ENCODE measurements around the gene RPS6KA2.

RPS6KA2 gene

GRCh38 chr6:166474721-166475565, 152.1 kb downstream of the RPS6KA2 start:
- H3K4me3 ChIP-seq (replicated peaks in 1 of 2; ENCODE audit: low read depth in 2 of 2, low read length in 2 of 2), result no peak overlapping the region
- no peak for DNase-seq (ENCODE audit: low read depth in 2 of 2)
- TF ChIP-seq, protein P1, sequence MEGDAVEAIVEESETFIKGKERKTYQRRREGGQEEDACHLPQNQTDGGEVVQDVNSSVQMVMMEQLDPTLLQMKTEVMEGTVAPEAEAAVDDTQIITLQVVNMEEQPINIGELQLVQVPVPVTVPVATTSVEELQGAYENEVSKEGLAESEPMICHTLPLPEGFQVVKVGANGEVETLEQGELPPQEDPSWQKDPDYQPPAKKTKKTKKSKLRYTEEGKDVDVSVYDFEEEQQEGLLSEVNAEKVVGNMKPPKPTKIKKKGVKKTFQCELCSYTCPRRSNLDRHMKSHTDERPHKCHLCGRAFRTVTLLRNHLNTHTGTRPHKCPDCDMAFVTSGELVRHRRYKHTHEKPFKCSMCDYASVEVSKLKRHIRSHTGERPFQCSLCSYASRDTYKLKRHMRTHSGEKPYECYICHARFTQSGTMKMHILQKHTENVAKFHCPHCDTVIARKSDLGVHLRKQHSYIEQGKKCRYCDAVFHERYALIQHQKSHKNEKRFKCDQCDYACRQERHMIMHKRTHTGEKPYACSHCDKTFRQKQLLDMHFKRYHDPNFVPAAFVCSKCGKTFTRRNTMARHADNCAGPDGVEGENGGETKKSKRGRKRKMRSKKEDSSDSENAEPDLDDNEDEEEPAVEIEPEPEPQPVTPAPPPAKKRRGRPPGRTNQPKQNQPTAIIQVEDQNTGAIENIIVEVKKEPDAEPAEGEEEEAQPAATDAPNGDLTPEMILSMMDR (IDR thresholded peaks at IDR 0.05; ENCODE audit: low read depth, low read length), result no peak

DNA sequence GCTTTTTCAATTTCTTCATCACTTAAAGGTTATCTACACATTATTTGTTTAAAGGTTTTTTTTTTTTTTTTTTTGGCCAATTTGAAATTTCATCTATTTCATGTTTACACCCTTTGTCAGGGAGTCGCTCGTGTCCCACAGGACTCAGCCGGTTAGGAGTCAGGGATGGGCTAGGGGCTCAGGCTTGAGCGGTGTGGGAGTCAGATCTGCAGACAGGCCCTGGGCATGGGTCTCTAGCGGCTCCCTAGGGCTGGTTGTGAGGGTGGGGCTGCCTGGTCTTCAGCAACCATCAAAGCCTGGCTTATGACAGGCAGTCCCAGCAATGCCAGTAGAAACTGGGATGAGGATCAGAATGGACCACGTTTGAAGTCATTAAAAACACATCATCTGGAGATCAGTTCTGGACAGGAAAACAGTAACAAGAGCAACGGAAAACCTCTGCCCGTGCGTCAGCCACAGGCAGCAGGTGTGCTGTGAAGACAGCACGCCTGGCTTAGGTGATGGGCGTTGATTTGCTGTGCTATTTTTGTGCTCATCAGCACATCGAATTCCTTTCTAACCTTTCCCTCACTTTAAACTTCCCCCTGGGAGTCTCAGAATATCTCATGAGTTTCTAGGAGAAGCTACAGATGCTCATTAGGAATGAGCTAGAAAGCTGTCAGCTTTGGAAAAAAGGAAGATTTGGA, 153.0 kb downstream of the RPS6KA2 start:
- H3K4me3 ChIP-seq (replicated peaks in 1 of 2; ENCODE audit: low read depth in 2 of 2, low read length in 2 of 2), result no peak overlapping the region
- TF ChIP-seq, protein P1 (IDR thresholded peaks at IDR 0.05; ENCODE audit: low read depth, low read length), result no peak

DNA sequence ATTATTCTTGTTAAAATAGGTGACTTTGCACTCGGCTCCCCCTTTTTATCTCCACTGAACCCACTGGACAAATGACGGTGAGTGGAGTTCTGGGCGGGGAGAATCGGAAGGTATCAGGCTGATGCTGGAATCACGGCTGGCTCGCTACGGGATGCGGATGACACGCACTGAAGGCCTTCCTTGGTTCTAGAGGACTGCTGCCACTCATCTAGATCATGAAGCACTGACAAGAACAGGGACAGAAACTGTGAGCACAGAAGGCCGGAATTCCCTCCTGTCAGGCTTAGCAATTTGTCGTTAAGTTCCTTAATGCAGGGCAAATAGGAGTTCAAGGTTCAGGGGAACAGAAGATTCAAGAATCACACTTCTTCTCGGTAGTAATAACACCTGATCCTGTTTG, 154.4 kb downstream of the RPS6KA2 start:
- TF ChIP-seq, protein P1 (IDR thresholded peaks at IDR 0.05; ENCODE audit: low read depth, low read length), result no peak
- DNase-seq (ENCODE audit: low read depth in 2 of 2), result no peak
- H3K4me3 ChIP-seq (replicated peaks in 1 of 2; ENCODE audit: low read depth in 2 of 2, low read length in 2 of 2), result no peak overlapping the region

More for the DNA sequence above, 153.0 kb downstream of the RPS6KA2 start:
- DNase-seq (ENCODE audit: low read depth in 2 of 2), result no peak

- TF ChIP-seq, protein P1 (IDR thresholded peaks at IDR 0.05; ENCODE audit: low read depth, low read length), result no peak
- DNase-seq (ENCODE audit: low read depth in 2 of 2), result no peak
- H3K4me3 ChIP-seq (replicated peaks in 1 of 2; ENCODE audit: low read depth in 2 of 2, low read length in 2 of 2), result no peak overlapping the region
Measured at GRCh38 chr6:166471797-166472260, 155.2 kb downstream of the RPS6KA2 start.

DNA sequence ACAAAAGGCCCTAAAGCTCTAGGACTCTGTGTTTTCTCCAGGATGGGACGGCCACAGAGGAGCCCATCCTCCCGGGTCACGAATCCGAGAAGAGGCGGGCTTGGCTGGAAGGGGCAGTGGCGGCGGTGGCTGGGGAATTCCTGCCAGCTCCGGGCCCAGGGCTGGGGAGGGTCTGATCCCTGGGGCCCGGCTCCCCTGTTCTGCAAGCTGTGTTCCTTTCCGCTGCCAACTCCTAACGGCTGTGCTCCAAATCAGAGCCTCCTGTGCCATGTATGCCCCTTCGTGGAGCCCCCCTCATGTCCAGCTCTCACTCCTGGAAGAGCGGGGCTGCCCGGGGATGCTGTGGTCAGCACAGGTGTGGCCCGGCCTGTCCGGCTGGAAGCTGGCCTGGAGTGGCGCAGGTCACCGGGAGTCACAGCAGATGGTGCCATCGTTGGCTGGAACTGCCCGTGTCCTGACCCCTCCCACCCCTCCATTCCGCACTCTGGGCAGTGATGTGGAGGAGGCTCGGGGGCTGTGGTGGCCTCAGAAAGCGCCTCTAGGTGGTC, 156.1 kb downstream of the RPS6KA2 start:
- DNase-seq (ENCODE audit: low read depth in 2 of 2), result no peak
- TF ChIP-seq, protein P1 (IDR thresholded peaks at IDR 0.05; ENCODE audit: low read depth, low read length), result no peak
- H3K4me3 ChIP-seq (replicated peaks in 1 of 2; ENCODE audit: low read depth in 2 of 2, low read length in 2 of 2), result no peak overlapping the region

DNA sequence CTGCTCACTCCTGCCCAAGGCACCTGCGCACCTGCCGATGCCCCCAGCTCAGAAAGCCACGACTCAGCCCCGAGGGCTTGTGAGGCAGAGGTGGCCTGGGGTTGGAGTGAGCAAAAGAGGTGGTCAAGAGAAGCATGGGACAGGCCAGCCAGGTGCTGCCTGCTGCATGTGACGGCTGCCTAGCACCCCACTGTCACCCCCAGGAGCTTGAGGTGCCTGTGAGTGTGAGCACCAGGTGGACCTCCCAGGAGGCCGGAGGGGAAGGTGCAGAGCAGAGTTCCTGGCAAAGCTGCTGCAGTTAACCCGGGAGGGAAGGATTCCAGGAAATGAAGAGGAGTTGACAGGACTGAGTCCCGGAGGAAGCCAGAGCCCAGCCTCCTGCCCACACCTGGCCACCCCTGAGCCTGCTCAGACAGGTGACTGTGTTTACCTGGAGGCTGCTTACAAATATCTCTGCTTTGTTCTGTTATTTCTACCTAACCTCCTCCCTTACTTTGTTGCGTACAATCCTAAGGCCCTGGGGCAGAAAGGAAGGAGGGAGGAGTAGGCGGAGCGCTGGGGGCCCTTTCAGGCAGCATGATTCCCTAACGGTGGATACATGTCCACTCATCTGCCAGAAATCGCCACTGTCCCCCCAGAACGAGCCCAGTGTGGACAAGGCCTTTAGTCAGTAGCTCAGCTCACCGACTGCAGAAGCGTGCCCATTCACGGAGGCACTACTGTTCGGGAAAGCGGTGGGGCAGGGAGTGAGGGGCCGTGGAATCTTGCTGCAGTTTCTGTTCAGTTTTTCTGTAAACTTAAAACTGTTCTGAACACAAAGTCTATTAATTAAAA, 156.8 kb downstream of the RPS6KA2 start:
- TF ChIP-seq, protein P1 (IDR thresholded peaks at IDR 0.05; ENCODE audit: low read depth, low read length), result no peak
- no peak overlapping the region for H3K4me3 ChIP-seq (replicated peaks in 1 of 2; ENCODE audit: low read depth in 2 of 2, low read length in 2 of 2)
- no peak for DNase-seq (ENCODE audit: low read depth in 2 of 2)
